Body of pancreas (tissue), 4 donors: ENCODE results near the gene TBL3. TPM values are rescaled to one million over a fixed set of nuclear protein-coding genes. Genes with fewer than 3 reads are reported as not detected.

Experiments used
- ATAC-seq: fragments of 150-250 bp; one replicate; pipeline ENCODE4 v1.9.1; 2016
- DNase-seq, 4 donors: peaks; one replicate each; pipeline ENCODE4 v3.0.0-alpha.2; 2019
- H3K27ac ChIP-seq, 4 donors: fragments of 200-600 bp; sonication (generic); 1 replicate in 3 of 4; 2 replicates in 1 of 4; pipeline versions ENCODE4 v1.5.1 to v1.6.1; 2016 to 2019; ENCODE audit warnings: mild to moderate bottlenecking in 1 of 4, mixed read lengths in 1 of 4, moderate library complexity in 1 of 4
- H3K27me3 ChIP-seq, 2 donors: fragments of 200-600 bp; sonication (generic); one replicate each; pipeline ENCODE4 v1.6.0; 2016; ENCODE audit warnings: mild to moderate bottlenecking in 1 of 2
- H3K36me3 ChIP-seq, 2 donors: fragments of 200-600 bp; sonication (generic); replicated peaks in 1 of 2; 2 replicates each; pipeline ENCODE4 v1.5.1; 2016; ENCODE audit warnings: low read depth in 2 of 2; ENCODE audit not compliant: insufficient read depth in 1 of 2
- H3K4me1 ChIP-seq: fragments of 200-600 bp; sonication (generic); one replicate; pipeline ENCODE4 v1.6.0; 2016
- H3K4me3 ChIP-seq, 2 donors: fragments of 200-600 bp; sonication (generic); 1 replicate in 1 of 2; 2 replicates in 1 of 2; pipeline ENCODE4 v1.5.1; 2016 to 2019
- H3K9me3 ChIP-seq, 3 donors: fragments of 200-600 bp; sonication (generic); 1 replicate in 2 of 3; 2 replicates in 1 of 3; pipeline ENCODE4 v1.5.1; 2016
- CTCF ChIP-seq, 7 experiments: fragments of 450-650 bp in 4 of 7; fragments of 200-600 bp in 3 of 7; sonication (generic) in 3 of 7; IDR thresholded peaks; one replicate each; pipeline ENCODE4 v1.5.1; 2016 to 2019; ENCODE audit warnings: antibody characterized with exemption in 7 of 7
- POLR2A ChIP-seq, 3 donors: fragments of 450-650 bp; IDR thresholded peaks; one replicate each; pipeline ENCODE4 v1.6.1; 2016; ENCODE audit warnings: antibody characterized with exemption in 3 of 3, mild to moderate bottlenecking in 2 of 3
- WGBS, 2 donors: methylation state at CpG; one replicate each; pipeline ENCODE4 v1.1.5; 2017; 5-methylcytosine and 5-hydroxymethylcytosine counted together
- intact Hi-C: fragments of 100-400 bp; cut with DNase I; formaldehyde crosslinking; loops from one replicate; pipeline ENCODE4 v1.15.1; 2023
- total RNA-seq, 2 donors: library from RNA; depleted of rRNA; stranded (reverse); fragments of >200 nt; gene quantifications; one replicate each; pipeline ENCODE4 v1.1.0, GENCODE V29; 2016

The TBL3 gene
- total RNA-seq, 2 donors from 2014 or later, result 38.9 to 40.7 TPM

- H3K36me3 ChIP-seq, result no peaks in the 10 kb centered on the region
- H3K4me1 ChIP-seq, result peaks cover 34% of the 10 kb centered on the region
- no peaks in the 10 kb centered on the region for H3K27me3 ChIP-seq
- WGBS, 2 donors, result 78 to 93% methylated on average over 3 to 28 of the region's 41 CpGs
- H3K9me3 ChIP-seq, result no peaks in the 10 kb centered on the region
- H3K4me3 ChIP-seq, result no peak overlapping the region
- TF ChIP-seq POLR2A (IDR thresholded peaks at IDR 0.05), result no peak
- no peak for TF ChIP-seq CTCF (IDR thresholded peaks at IDR 0.05)
- H3K27ac ChIP-seq, result no peak overlapping the region
- intact Hi-C loops, result no loop called here
- ATAC-seq (no peak), DNase-seq (no peak)
These were observed 3.5 kb upstream of the TBL3 start for GRCh38 chr16:1968146-1968953.

- peak overlapping the region; percentile 62 to 94 for H3K4me3 ChIP-seq
- peaks cover 28% of the 10 kb centered on the region for H3K4me1 ChIP-seq
- no peaks in the 10 kb centered on the region for H3K27me3 ChIP-seq
- peak in 1 of 4 donors; percentile 27 for DNase-seq
- H3K9me3 ChIP-seq, result no peaks in the 10 kb centered on the region
- WGBS, 2 donors, result 2 to 4% methylated on average over 5 to 22 of the region's 22 CpGs
- peak overlapping the region in 2 of 4 donors; percentile 76 to 89 for H3K27ac ChIP-seq
- no peak for ATAC-seq
- TF ChIP-seq POLR2A (IDR thresholded peaks at IDR 0.05) (no peak), CTCF (IDR thresholded peaks at IDR 0.05) (no peak)
- intact Hi-C loops, result no loop called here
- H3K36me3 ChIP-seq, result peaks cover 0 to 19% of the 10 kb centered on the region in 2 donors
These were observed 631 bp downstream of the TBL3 start for GRCh38 chr16:1972490-1972877.

GRCh38 chr16:1973461-1974156 is 1.8 kb downstream of the TBL3 start:
- H3K27ac ChIP-seq, result no peak overlapping the region
- DNase-seq (peak in 1 of 4 donors; percentile 12), ATAC-seq (no peak)
- 80 to 84% methylated on average over 12 to 14 of the region's 16 CpGs for WGBS, 2 donors
- peaks cover 34% of the 10 kb centered on the region for H3K4me1 ChIP-seq
- no peaks in the 10 kb centered on the region for H3K27me3 ChIP-seq
- no peak overlapping the region for H3K4me3 ChIP-seq
- intact Hi-C loops, result no loop called here
- TF ChIP-seq POLR2A (IDR thresholded peaks at IDR 0.05), result no peak
- no peak for TF ChIP-seq CTCF (IDR thresholded peaks at IDR 0.05)
- peaks cover 0 to 20% of the 10 kb centered on the region in 2 donors for H3K36me3 ChIP-seq
- H3K9me3 ChIP-seq, result no peaks in the 10 kb centered on the region

GRCh38 chr16:1974157-1975070 is 2.6 kb downstream of the TBL3 start:
- Histone ChIP-seq H3K4me1 (peaks cover 39% of the 10 kb centered on the region), H3K9me3 (no peaks in the 10 kb centered on the region), H3K4me3 (no peak overlapping the region), H3K27ac (no peak overlapping the region), H3K27me3 (no peaks in the 10 kb centered on the region), H3K36me3 (peaks cover 0 to 20% of the 10 kb centered on the region in 2 donors)
- DNase-seq, result no peak
- TF ChIP-seq CTCF (IDR thresholded peaks at IDR 0.05) (no peak), POLR2A (IDR thresholded peaks at IDR 0.05) (no peak)
- intact Hi-C loops, result no loop called here
- 88 to 91% methylated on average over 6 to 38 of the region's 42 CpGs for WGBS, 2 donors
- ATAC-seq, result no peak
